H9 (cell line): ENCODE results near the gene TCF21. TPM values are rescaled to one million over a fixed set of nuclear protein-coding genes. Genes with fewer than 3 reads are reported as not detected.
"Not testable (repeated sequence)": the region's sequence is repeated elsewhere in the genome, so short reads cannot be mapped to it uniquely, and the experiment has no call there.

Experiments
- DNase-seq: peaks from one replicate; pipeline ENCODE4 v3.0.0-alpha.2; 2017
- H2AFZ ChIP-seq: one replicate; pipeline ENCODE4 v1.6.1; 2013; ENCODE audit warnings: mild to moderate bottlenecking, low read length, control low read depth, moderate library complexity
- H2AK5ac ChIP-seq: 2 replicates; pipeline ENCODE4 v1.6.1; 2013; ENCODE audit warnings: low read length, control low read depth, mixed read lengths; ENCODE audit not compliant: insufficient read length
- H2BK120ac ChIP-seq: one replicate; pipeline ENCODE4 v1.6.1; 2013; ENCODE audit warnings: low read depth, mild to moderate bottlenecking, low read length, control low read depth, inconsistent platforms; ENCODE audit not compliant: poor library complexity, severe bottlenecking
- H2BK12ac ChIP-seq: 2 replicates; pipeline ENCODE4 v1.6.1; 2013; ENCODE audit warnings: low read length, control low read depth, mixed read lengths, low read depth; ENCODE audit not compliant: insufficient read length
- H2BK15ac ChIP-seq: 2 replicates; pipeline ENCODE4 v1.6.1; 2013; ENCODE audit warnings: low read depth, low read length, control low read depth
- H2BK20ac ChIP-seq: one replicate; pipeline ENCODE4 v1.6.1; 2013; ENCODE audit warnings: low read depth, mild to moderate bottlenecking, low read length, control low read depth, inconsistent platforms; ENCODE audit not compliant: poor library complexity, severe bottlenecking
- H2BK5ac ChIP-seq: 2 replicates; pipeline ENCODE4 v1.6.1; 2013; ENCODE audit warnings: low read length, control low read depth, mixed read lengths; ENCODE audit not compliant: insufficient read length
- H3K14ac ChIP-seq: 2 replicates; pipeline ENCODE4 v1.6.1; 2013; ENCODE audit warnings: low read length, control low read depth; ENCODE audit not compliant: insufficient read depth
- H3K18ac ChIP-seq: 2 replicates; pipeline ENCODE4 v1.6.1; 2013; ENCODE audit warnings: low read depth, mild to moderate bottlenecking, mixed read lengths, low read length, control low read depth; ENCODE audit not compliant: insufficient read length
- H3K23ac ChIP-seq: 2 replicates; pipeline ENCODE4 v1.6.1; 2013; ENCODE audit warnings: low read length, control low read depth, mixed read lengths, low read depth; ENCODE audit not compliant: insufficient read length
- H3K23me2 ChIP-seq: 2 replicates; pipeline ENCODE4 v1.6.1; 2013; ENCODE audit warnings: low read depth, mild to moderate bottlenecking, mixed read lengths, low read length, control low read depth; ENCODE audit not compliant: insufficient read length, poor library complexity, severe bottlenecking
- H3K27ac ChIP-seq: 2 replicates; pipeline ENCODE4 v1.5.1; 2013; ENCODE audit warnings: low read length, control low read depth, mixed read lengths, low read depth; ENCODE audit not compliant: insufficient read length
- H3K27me3 ChIP-seq: 2 replicates; pipeline ENCODE4 v1.6.1; 2013; ENCODE audit warnings: low read length, control low read depth, inconsistent platforms; ENCODE audit not compliant: insufficient read depth
- H3K4ac ChIP-seq: 2 replicates; pipeline ENCODE4 v1.6.1; 2013; ENCODE audit warnings: low read depth, mild to moderate bottlenecking, control low read depth, inconsistent platforms, low read length, moderate library complexity
- H3K4me1 ChIP-seq: 2 replicates; pipeline ENCODE4 v1.6.1; 2013; ENCODE audit warnings: low read length, control low read depth, inconsistent platforms; ENCODE audit not compliant: insufficient read depth
- H3K4me2 ChIP-seq: 2 replicates; pipeline ENCODE4 v1.6.1; 2013; ENCODE audit warnings: low read length, control low read depth, mixed read lengths; ENCODE audit not compliant: insufficient read length, insufficient read depth
- H3K56ac ChIP-seq: 2 replicates; pipeline ENCODE4 v1.6.1; 2013; ENCODE audit warnings: low read depth, mild to moderate bottlenecking, mixed read lengths, low read length, control low read depth; ENCODE audit not compliant: insufficient read length
- H3K79me1 ChIP-seq: 2 replicates; pipeline ENCODE4 v1.6.1; 2013; ENCODE audit warnings: low read depth, mild to moderate bottlenecking, moderate library complexity, low read length, control low read depth, inconsistent platforms; ENCODE audit not compliant: insufficient read depth, poor library complexity, severe bottlenecking
- H3K79me2 ChIP-seq: 2 replicates; pipeline ENCODE4 v1.6.1; 2013; ENCODE audit warnings: low read length, control low read depth, inconsistent platforms; ENCODE audit not compliant: insufficient read depth
- H3K9ac ChIP-seq: 2 replicates; pipeline ENCODE4 v1.6.1; 2013; ENCODE audit warnings: low read length, control low read depth, mixed read lengths; ENCODE audit not compliant: insufficient read length; ENCODE audit errors: extremely low read depth
- H3K9me3 ChIP-seq: one replicate; pipeline ENCODE4 v1.6.1; 2013; ENCODE audit warnings: low read depth, low read length, inconsistent platforms; ENCODE audit not compliant: control insufficient read depth
- H3T11ph ChIP-seq: one replicate; pipeline ENCODE4 v1.6.1; 2013; ENCODE audit warnings: mild to moderate bottlenecking, low read length, control low read depth, inconsistent platforms
- H4K20me1 ChIP-seq: one replicate; pipeline ENCODE4 v1.6.1; 2013; ENCODE audit not compliant: control insufficient read depth, insufficient read length, insufficient read depth
- H4K5ac ChIP-seq: 2 replicates; pipeline ENCODE4 v1.6.1; 2013; ENCODE audit warnings: low read depth, mild to moderate bottlenecking, mixed read lengths, low read length, control low read depth; ENCODE audit not compliant: insufficient read length
- H4K8ac ChIP-seq: replicated peaks from 2 replicates; pipeline ENCODE4 v1.6.1; 2013; ENCODE audit warnings: low read length, control low read depth, mixed read lengths, low read depth; ENCODE audit not compliant: insufficient read length
- H4K91ac ChIP-seq: 2 replicates; pipeline ENCODE4 v1.6.1; 2013; ENCODE audit warnings: low read depth, mild to moderate bottlenecking, moderate library complexity, mixed read lengths, low read length, control low read depth; ENCODE audit not compliant: insufficient read length
- H3K27ac Mint-ChIP-seq, 3 experiments: 2 replicates in 2 of 3; 3 replicates in 1 of 3; pipeline ENCODE4 v1.8.0; 2020 to 2021; ENCODE audit warnings: mixed read lengths in 3 of 3, mild to moderate bottlenecking in 1 of 3, moderate library complexity in 1 of 3
- H3K27me3 Mint-ChIP-seq: 2 replicates; pipeline ENCODE4 v1.8.0; 2021; ENCODE audit warnings: low read depth, mild to moderate bottlenecking, moderate library complexity, mixed read lengths
- H3K36me3 Mint-ChIP-seq, 3 experiments: 2 replicates in 2 of 3; 3 replicates in 1 of 3; pipeline ENCODE4 v1.8.0; 2020 to 2021; ENCODE audit warnings: low read depth in 3 of 3, mixed read lengths in 3 of 3; ENCODE audit not compliant: insufficient read depth in 1 of 3
- H3K4me1 Mint-ChIP-seq, 2 experiments: 2 replicates each; pipeline ENCODE4 v1.8.0; 2020; ENCODE audit warnings: mixed read lengths in 2 of 2
- H3K4me3 Mint-ChIP-seq, 2 experiments: 2 replicates in 1 of 2; 3 replicates in 1 of 2; pipeline ENCODE4 v1.8.0; 2020 to 2021; ENCODE audit warnings: mild to moderate bottlenecking in 2 of 2, mixed read lengths in 2 of 2, moderate library complexity in 1 of 2
- H3K9me3 Mint-ChIP-seq, 2 experiments: 2 replicates in 1 of 2; 3 replicates in 1 of 2; pipeline ENCODE4 v1.8.0; 2020; ENCODE audit warnings: mild to moderate bottlenecking in 2 of 2, mixed read lengths in 2 of 2, moderate library complexity in 1 of 2
- WGBS: extraction: QIAGEN DNeasy Blood & Tissue Kit; methylation state at CpG from one replicate; pipeline ENCODE4 v1.1.7; 2013; ENCODE audit warnings: missing lambda C conversion rate, low lambda C conversion rate, mixed read lengths; ENCODE audit not compliant: insufficient read length; ENCODE audit errors: extremely low coverage; 5-methylcytosine and 5-hydroxymethylcytosine counted together
- total RNA-seq: library from RNA; stranded (reverse); gene quantifications from 2 replicates; pipeline ENCODE4 v1.2.1, GENCODE V29; 2021
- TF ChIP-seq, protein P1 (sequence below): fragments of 200-600 bp; sonication (generic); conservative IDR thresholded peaks from 3 replicates; pipeline ENCODE4 v1.8.0; 2021; ENCODE audit warnings: antibody characterized with exemption, mild to moderate bottlenecking

TCF21 gene
- total RNA-seq, 1 experiment from 2014 or later: not detected

DNA sequence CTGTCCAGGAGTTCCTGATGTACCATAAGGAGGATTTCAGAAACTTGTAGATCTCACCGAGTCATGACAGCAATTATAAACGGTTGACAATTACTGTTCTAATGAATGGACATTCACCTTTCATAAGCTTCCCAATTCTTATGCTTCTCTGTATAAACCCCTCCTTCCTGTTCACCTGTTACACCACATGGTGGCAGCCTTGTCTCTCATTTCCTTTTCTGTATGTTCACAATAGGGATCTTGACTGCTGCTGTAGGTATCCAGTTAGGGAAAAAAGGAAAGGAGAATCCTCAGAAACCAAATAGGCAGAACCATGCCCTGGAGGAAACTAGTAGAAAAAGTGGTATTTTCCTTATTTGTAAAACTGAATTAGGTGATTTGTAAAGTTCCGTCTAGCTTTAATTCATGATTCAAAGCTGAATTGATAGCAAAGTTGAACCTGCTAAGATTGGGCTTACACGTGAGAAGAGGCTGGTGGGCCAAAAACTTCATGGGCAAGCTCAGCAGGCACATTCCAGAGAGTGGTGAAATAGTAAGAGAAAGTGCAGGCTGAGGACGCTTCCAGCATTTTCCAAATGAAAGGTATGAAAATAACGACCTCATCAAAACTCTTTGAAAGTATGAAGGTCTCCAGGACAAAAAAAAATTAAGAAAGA, 35.2 kb downstream of the TCF21 start:
- H2BK15ac ChIP-seq: no peak overlapping the region
- no peak overlapping the region for H3T11ph ChIP-seq
- no peak overlapping the region for H2BK120ac ChIP-seq
- no peak overlapping the region for H3K23ac ChIP-seq
- no peak overlapping the region for H3K14ac ChIP-seq
- H3K4me1 Mint-ChIP-seq: peaks cover 10% of the 10 kb centered on the region in 2 experiments
- no peaks in the 10 kb centered on the region for H3K9me3 ChIP-seq
- no peaks in the 10 kb centered on the region; the same call in 1 of the 2 replicates for H3K4me1 ChIP-seq
- H3K36me3 Mint-ChIP-seq: no peaks in the 10 kb centered on the region
- no peak overlapping the region for H3K27ac ChIP-seq
- peak overlapping the region in 1 of 3 experiments; percentile 63; a peak in 2 of 7 replicates for H3K27ac Mint-ChIP-seq
- no peak overlapping the region for H2BK12ac ChIP-seq
- H3K23me2 ChIP-seq: no peaks in the 10 kb centered on the region
- H2BK5ac ChIP-seq: no peak overlapping the region
- H3K27me3 Mint-ChIP-seq: no peaks in the 10 kb centered on the region
- no peak overlapping the region for H2AK5ac ChIP-seq
- no peak overlapping the region for H3K18ac ChIP-seq
- peak overlapping the region; percentile 36 for H3K4me2 ChIP-seq
- H3K4ac ChIP-seq: no peak overlapping the region
- no peak overlapping the region for H4K8ac ChIP-seq
- TF ChIP-seq, protein P1, sequence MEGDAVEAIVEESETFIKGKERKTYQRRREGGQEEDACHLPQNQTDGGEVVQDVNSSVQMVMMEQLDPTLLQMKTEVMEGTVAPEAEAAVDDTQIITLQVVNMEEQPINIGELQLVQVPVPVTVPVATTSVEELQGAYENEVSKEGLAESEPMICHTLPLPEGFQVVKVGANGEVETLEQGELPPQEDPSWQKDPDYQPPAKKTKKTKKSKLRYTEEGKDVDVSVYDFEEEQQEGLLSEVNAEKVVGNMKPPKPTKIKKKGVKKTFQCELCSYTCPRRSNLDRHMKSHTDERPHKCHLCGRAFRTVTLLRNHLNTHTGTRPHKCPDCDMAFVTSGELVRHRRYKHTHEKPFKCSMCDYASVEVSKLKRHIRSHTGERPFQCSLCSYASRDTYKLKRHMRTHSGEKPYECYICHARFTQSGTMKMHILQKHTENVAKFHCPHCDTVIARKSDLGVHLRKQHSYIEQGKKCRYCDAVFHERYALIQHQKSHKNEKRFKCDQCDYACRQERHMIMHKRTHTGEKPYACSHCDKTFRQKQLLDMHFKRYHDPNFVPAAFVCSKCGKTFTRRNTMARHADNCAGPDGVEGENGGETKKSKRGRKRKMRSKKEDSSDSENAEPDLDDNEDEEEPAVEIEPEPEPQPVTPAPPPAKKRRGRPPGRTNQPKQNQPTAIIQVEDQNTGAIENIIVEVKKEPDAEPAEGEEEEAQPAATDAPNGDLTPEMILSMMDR: peak; percentile 93
- no peak overlapping the region for H4K91ac ChIP-seq
- H3K56ac ChIP-seq: no peak overlapping the region
- H3K4me3 Mint-ChIP-seq: peak overlapping the region in 1 of 2 experiments; percentile 7; a peak in 1 of 5 replicates
- no peaks in the 10 kb centered on the region for H3K9me3 Mint-ChIP-seq
- no CpG with 5 or more reads among the region's 6 CpGs for WGBS
- no peak overlapping the region for H2BK20ac ChIP-seq
- H3K79me2 ChIP-seq: no peaks in the 10 kb centered on the region
- no peaks in the 10 kb centered on the region for H3K79me1 ChIP-seq
- peak overlapping the region; percentile 27 for H2AFZ ChIP-seq
- H4K5ac ChIP-seq: no peak overlapping the region
- peak; percentile 66 for DNase-seq
- H3K9ac ChIP-seq: no peak overlapping the region
- no peaks in the 10 kb centered on the region for H4K20me1 ChIP-seq
- no peaks in the 10 kb centered on the region for H3K27me3 ChIP-seq

DNA sequence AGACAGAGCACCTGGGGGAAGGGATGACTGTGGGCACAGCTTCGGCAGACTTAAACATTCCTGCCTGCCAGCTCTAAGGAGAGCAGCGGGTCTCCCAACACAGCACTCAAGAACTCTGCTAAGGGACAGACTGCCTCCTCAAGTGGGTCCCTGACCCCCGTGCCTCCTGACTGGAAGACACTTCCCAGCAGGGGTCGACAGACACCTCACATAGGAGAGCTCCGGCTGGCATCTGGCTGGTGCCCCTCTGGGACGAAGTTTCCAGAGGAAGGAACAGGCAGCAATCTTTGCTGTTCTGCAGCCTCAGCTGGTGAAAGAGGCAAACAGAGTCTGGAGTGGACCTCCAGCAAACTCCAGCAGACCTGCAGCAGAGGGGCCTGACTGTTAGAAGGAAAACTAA, 42.3 kb downstream of the TCF21 start:
- not testable (repeated sequence) for H3K79me2 ChIP-seq, H4K5ac ChIP-seq, H3K4me1 ChIP-seq, H3K79me1 ChIP-seq, H3K27ac ChIP-seq, H3K56ac ChIP-seq, H4K91ac ChIP-seq, H3K27me3 Mint-ChIP-seq, H2BK12ac ChIP-seq, H4K8ac ChIP-seq, H2AFZ ChIP-seq, H2BK120ac ChIP-seq, H3K4me2 ChIP-seq, H3K4me1 Mint-ChIP-seq, H3K36me3 Mint-ChIP-seq, H3K9ac ChIP-seq, H4K20me1 ChIP-seq, H3K27me3 ChIP-seq, H2AK5ac ChIP-seq, H3K9me3 ChIP-seq, DNase-seq, H3K18ac ChIP-seq, H3K4me3 Mint-ChIP-seq, H2BK15ac ChIP-seq, H3K4ac ChIP-seq, H2BK20ac ChIP-seq, H3T11ph ChIP-seq, H2BK5ac ChIP-seq, H3K23me2 ChIP-seq, H3K27ac Mint-ChIP-seq, H3K14ac ChIP-seq, H3K23ac ChIP-seq
- H3K9me3 Mint-ChIP-seq: peaks cover 11 to 16% of the 10 kb centered on the region in 2 experiments
- whole genome bisulfite sequencing: no CpG with 5 or more reads among the region's 6 CpGs
